Lower leg skin (tissue), 3 donors: Measurements from ENCODE around the gene NFIA.

Source experiments
- POLR2A ChIP-seq, 2 donors: fragments of 450-650 bp; IDR thresholded peaks; one replicate each; pipeline ENCODE4 v1.6.1; 2016 to 2017; ENCODE audit warnings: antibody characterized with exemption in 2 of 2, mild to moderate bottlenecking in 1 of 2, moderate library complexity in 1 of 2
- TF ChIP-seq, protein P1 (sequence below), 3 donors: fragments of 450-650 bp; IDR thresholded peaks; one replicate each; pipeline ENCODE4 v1.5.1; 2016; ENCODE audit warnings: antibody characterized with exemption in 3 of 3, mild to moderate bottlenecking in 3 of 3, moderate library complexity in 2 of 3

DNA sequence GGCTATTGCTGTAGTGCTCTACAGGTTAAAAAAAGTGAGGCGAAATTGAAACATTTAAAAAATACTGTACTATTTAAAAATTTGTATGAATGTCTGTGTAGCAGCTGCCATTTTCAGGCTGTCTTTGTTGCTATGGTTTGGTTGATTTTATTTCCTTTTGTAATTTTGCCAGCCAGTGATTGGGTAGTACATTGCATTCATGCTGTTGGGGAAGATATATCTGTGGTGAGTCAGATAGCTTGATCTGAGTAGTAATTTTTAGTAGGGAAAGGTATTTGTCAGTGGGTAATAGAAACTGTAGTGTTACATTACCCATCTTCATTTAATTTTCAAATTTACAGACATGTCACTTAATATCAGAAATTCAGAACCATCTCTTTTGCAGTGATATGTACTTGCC lies 15.0 kb downstream of the NFIA start:
- TF ChIP-seq, protein P1, sequence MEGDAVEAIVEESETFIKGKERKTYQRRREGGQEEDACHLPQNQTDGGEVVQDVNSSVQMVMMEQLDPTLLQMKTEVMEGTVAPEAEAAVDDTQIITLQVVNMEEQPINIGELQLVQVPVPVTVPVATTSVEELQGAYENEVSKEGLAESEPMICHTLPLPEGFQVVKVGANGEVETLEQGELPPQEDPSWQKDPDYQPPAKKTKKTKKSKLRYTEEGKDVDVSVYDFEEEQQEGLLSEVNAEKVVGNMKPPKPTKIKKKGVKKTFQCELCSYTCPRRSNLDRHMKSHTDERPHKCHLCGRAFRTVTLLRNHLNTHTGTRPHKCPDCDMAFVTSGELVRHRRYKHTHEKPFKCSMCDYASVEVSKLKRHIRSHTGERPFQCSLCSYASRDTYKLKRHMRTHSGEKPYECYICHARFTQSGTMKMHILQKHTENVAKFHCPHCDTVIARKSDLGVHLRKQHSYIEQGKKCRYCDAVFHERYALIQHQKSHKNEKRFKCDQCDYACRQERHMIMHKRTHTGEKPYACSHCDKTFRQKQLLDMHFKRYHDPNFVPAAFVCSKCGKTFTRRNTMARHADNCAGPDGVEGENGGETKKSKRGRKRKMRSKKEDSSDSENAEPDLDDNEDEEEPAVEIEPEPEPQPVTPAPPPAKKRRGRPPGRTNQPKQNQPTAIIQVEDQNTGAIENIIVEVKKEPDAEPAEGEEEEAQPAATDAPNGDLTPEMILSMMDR (IDR thresholded peaks at IDR 0.05), result no peak
- no peak for TF ChIP-seq POLR2A (IDR thresholded peaks at IDR 0.05)
